ENCODE measurements around the gene GSE1. TPM values are rescaled to one million over a fixed set of nuclear protein-coding genes. Genes with fewer than 3 reads are reported as not detected.

The GSE1 gene
- total RNA-seq, 1 experiment from 2014 or later, result 90.2 TPM

GRCh38 chr16:85632709-85633437 lies 19.8 kb downstream of the GSE1 start (continued):
- TF ChIP-seq YY1 (IDR thresholded peaks at IDR 0.05; ENCODE audit: extremely low read depth, insufficient replicate concordance, low read depth, low read length) (no peak), MAX (IDR thresholded peaks at IDR 0.05) (no peak), CBX3 (IDR thresholded peaks at IDR 0.05; ENCODE audit: low read depth) (no peak), CEBPB (IDR thresholded peaks at IDR 0.05; ENCODE audit: low read depth) (no peak), SIN3A (IDR thresholded peaks at IDR 0.05; ENCODE audit: low read depth) (no peak)

DNA sequence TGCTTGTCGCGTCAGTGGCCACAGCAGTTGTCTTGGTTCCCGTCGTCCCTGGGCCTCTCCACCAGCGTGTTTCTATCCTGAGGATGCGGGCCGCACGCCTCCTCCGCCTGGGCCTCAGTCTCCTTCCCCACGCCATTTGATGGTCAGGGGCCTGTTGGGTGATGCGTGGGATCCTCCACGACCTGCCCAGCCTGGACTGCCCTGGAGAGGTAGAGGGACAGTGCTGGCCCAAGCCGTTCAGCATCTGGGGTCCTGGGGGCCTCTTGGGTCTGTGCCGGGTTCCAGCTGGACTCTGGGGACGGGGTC lies 20.3 kb downstream of the GSE1 start:
- Histone ChIP-seq H3K36me3 (ENCODE audit: control insufficient read depth in 1 of 2, insufficient read depth in 2 of 2, low read length in 2 of 2) (peaks cover 0 to 3% of the 10 kb centered on the region in 2 experiments; a peak in 2 of 4 replicates), H3K4me1 (ENCODE audit: control insufficient read depth in 1 of 2, insufficient read depth in 2 of 2, low read length in 2 of 2) (peaks cover 5 to 16% of the 10 kb centered on the region in 2 experiments; a peak in 3 of 4 replicates), H3K27ac (ENCODE audit: low read depth, low read length) (no peak overlapping the region), H3K9ac (ENCODE audit: low read length) (no peak overlapping the region), H4K20me1 (ENCODE audit: insufficient read depth) (no peaks in the 10 kb centered on the region), H2AFZ (ENCODE audit: low read depth, low read length, poor library complexity, severe bottlenecking) (no peak overlapping the region), H3K9me2 (ENCODE audit: insufficient read depth) (no peaks in the 10 kb centered on the region), H3K4me3 (replicated peaks in 1 of 2; ENCODE audit: low read depth in 1 of 2, low read length in 2 of 2) (no peak overlapping the region), H3K27me3 (ENCODE audit: insufficient read depth, low read length) (no peaks in the 10 kb centered on the region), H3K9me3 (ENCODE audit: control insufficient read depth in 1 of 2, insufficient read depth in 1 of 2, low read depth in 1 of 2, low read length in 2 of 2) (peaks cover 14 to 18% of the 10 kb centered on the region in 2 experiments; a peak in 3 of 4 replicates), H3K4me2 (ENCODE audit: low read length) (no peak overlapping the region), H3K79me2 (ENCODE audit: insufficient read depth, low read length) (peaks cover 48% of the 10 kb centered on the region)
- ChIA-PET POLR2A (no interaction called here), CTCF (no interaction called here), RAD21 (ENCODE audit: low non-redundant PET in 1 of 2, low total read pairs in 2 of 2, uncharacterized antibody in 2 of 2, unreplicated experiment in 2 of 2) (no interaction called here)
- TF ChIP-seq FOSL1 (IDR thresholded peaks at IDR 0.05; ENCODE audit: low read depth), result no peak
- no peak for TF ChIP-seq RAD21 (IDR thresholded peaks at IDR 0.05; ENCODE audit: low read depth)
- TF ChIP-seq ELF1 (IDR thresholded peaks at IDR 0.05; ENCODE audit: borderline replicate concordance, low read depth), result no peak
- TF ChIP-seq, protein P1, sequence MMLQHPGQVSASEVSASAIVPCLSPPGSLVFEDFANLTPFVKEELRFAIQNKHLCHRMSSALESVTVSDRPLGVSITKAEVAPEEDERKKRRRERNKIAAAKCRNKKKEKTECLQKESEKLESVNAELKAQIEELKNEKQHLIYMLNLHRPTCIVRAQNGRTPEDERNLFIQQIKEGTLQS (IDR thresholded peaks at IDR 0.05), result no peak
- no peak for TF ChIP-seq EZH2 (IDR thresholded peaks at IDR 0.05)
- no peak for TF ChIP-seq TCF7L2 (IDR thresholded peaks at IDR 0.05; ENCODE audit: borderline replicate concordance, extremely low read depth, insufficient read depth, insufficient read length)
- TF ChIP-seq SP1 (IDR thresholded peaks at IDR 0.05; ENCODE audit: low read depth), result no peak
- TF ChIP-seq EZH2phosphoT487 (IDR thresholded peaks at IDR 0.05; ENCODE audit: borderline replicate concordance), result no peak
- no peak for TF ChIP-seq CEBPB (IDR thresholded peaks at IDR 0.05; ENCODE audit: low read depth)
- DNase-seq (ENCODE audit: low read depth, low spot score), result no peak
- ATAC-seq, result no peak
- intact Hi-C loops (cut with micrococcal nuclease), result no loop called here
- no TSS peak for BruUV-seq (replicated peaks)
